NCI-H526 treated with DMSO at 0.1 percent for 48 hours (cell line): ENCODE data around the gene CLEC20A.

Experiments used
- DNase-seq: peaks from one replicate; lab custom pipeline; 2025; lab: John Stamatoyannopoulos, UW

The CLEC20A gene

GRCh38 chr1:178500091-178500770 lies 3.5 kb upstream of the CLEC20A start:
- DNase-seq, result no peak

GRCh38 chr1:178498896-178499675 lies 2.3 kb upstream of the CLEC20A start:
- DNase-seq, result no peak

DNA sequence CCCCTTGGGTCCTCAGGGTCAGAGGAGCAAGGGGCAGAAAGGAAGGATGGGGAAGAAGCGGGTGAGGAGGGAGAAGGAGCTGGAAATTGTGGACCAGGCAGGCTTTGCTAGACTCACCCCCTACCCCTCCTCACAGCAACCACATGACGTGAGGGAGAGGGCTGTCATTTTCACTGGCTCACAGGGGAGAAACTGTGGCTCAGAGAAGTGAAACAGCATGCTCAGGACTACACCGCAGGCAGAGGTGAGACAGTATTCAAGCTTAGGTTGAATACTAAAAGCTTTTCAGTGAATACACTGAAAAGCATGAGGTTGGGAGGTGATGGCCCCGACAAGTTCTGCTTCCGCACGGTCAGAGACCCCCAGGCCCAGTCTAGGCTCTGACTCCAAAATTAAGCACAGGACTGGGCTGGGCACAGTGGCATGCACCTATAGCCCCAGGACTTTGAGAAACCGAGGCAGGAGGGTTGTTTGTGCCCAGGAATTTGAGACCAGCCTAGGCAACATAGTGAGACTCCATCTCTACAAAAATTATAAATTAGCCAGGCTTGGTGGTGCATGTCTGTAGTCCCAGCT lies 1.2 kb upstream of the CLEC20A start:
- DNase-seq, result no peak

DNA sequence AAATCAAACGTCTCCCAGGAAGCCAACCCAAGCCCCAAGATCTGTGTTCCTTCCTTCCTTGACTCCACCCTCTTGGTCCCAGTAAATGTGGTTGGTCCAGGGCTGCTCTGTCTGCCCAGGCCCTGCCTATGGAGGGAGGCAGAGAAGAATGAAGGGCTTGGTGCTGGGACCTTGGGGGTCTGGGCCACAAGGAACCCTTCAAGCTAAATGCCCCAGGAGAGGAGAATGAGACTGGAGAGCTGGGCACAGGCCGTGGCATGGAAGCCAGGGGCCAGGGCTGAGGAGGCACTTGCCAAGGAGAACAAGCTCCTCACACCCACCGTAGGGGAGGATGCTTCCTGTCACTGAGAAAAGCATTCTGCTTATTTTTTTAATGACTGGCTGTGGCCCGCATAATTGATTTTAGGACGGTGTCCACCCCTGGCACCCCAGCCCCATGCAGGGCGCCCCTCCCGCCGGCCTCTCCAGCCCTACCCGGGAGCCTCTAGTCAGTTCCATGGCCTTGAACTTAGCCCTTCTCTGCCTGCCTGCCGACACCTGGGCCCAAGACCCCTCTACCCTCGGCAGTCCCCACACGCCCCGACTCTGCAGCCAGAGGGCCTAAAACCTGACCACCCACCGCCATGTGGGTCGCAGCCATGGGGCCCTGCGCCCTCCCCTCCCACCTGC lies 889 bp downstream of the CLEC20A start:
- no peak for DNase-seq

- DNase-seq, result no peak
Measured at GRCh38 chr1:178495158-178495557, 1.6 kb downstream of the CLEC20A start.

- DNase-seq, result no peak
Measured at GRCh38 chr1:178494569-178494971, 2.2 kb downstream of the CLEC20A start.

GRCh38 chr1:178493301-178493741 lies 3.4 kb downstream of the CLEC20A start:
- no peak for DNase-seq

DNA sequence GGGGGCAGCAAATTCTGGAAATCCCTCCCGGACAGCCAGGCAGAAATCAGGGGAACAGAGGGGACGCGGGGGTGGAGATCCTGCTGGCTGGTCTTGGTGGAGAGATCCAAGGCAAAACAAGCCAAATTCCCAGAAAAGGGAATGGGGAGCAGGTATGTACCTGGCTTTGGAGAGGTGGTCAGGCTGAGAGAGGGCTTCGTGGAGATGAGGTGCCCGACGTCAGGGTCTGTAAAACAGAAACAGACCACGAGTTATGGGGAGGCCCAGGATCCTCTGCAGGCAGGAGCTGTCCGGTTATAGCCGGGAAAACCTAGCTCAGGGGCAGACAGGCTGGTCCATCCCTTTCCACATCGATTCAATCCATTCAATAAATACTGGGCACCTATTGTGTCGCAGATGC lies 4.4 kb downstream of the CLEC20A start:
- no peak for DNase-seq

DNA sequence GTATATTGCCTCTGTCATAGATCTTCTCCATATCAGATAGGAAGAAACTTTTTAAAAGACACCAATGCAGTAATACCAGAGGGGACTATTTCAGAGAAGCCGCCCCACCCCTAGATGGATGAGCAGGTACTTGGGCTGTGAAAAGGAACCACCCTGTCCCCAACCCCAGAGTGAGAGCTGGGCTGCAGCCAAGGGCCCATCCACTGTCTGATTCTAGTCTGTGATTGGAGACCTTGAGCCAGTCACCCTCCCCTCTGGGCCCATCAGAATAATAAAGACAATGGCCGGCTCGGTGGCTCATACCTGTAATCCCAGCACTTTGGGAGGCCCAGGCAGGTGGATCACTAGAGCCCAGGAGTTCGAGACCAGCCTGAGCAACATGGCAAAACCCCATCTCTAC lies 5.0 kb downstream of the CLEC20A start:
- DNase-seq, result no peak

DNA sequence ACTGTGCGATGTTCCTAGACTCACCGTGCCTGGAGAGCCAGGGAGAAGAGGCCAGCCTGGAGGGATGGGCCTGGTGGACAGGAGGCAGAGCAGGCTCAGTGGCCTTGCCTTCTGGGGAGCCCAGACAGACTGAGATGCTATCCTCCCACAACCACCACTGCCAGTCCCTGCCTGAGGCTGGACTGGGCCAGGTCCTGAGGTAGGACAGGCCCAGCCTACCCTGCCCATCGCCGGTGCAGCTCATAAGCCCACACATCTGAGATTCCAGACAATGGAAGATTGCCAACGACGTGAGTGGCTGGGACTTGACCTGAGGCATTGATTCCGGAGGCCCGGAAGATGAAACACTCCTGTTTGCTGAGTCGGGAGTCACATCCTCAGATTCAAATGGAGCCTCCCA lies 5.8 kb downstream of the CLEC20A start:
- DNase-seq, result no peak

DNA sequence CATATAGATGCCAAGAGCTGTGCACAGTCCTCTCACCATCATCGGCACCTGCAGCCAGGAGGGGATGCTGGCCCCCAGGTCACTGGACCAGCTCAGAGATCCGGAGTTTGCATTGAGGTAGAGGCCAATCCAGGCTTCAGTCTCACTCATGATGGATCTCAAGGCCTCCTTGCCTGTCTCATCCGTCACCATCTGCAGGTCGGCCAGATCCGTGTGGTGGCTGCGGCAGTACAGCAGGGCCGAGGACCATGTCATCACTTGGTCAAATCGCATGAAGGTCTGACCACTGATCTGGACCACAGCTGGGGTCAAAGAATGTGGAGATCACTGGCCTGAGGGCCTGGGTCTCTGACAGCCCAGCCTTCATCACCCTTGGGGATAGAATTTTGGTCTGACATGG lies 6.6 kb downstream of the CLEC20A start:
- no peak for DNase-seq

- no peak for DNase-seq
Measured at GRCh38 chr1:178489399-178489798, 7.4 kb downstream of the CLEC20A start.

GRCh38 chr1:178488393-178488792 lies 8.4 kb downstream of the CLEC20A start:
- no peak for DNase-seq

DNA sequence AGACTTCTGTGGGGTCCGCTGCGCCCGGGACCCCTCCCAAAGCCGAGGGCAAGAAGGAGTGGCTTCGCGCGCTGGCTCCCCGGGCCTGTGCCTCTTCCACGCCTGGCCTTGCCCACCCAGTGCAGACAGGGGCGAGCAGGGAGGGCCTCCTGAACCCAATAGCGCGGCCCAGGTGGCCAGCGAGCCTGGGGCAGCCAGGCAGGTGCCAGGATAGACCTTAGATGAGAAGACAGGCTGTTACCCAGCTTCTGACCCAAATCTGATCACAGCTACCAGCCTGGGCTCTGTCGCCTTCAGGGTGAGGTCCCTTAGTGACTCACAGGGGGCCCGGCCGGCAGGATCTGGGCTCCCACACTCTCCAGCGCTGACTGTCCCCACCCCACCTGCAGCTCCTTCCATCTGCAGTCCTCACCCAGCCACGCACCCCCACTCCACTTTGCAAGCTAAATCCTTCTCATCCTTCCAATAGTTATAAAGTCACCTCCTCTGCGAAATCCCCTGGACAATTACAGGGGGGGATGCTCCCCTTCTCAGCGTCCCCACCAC lies 9.6 kb downstream of the CLEC20A start:
- no peak for DNase-seq

DNA sequence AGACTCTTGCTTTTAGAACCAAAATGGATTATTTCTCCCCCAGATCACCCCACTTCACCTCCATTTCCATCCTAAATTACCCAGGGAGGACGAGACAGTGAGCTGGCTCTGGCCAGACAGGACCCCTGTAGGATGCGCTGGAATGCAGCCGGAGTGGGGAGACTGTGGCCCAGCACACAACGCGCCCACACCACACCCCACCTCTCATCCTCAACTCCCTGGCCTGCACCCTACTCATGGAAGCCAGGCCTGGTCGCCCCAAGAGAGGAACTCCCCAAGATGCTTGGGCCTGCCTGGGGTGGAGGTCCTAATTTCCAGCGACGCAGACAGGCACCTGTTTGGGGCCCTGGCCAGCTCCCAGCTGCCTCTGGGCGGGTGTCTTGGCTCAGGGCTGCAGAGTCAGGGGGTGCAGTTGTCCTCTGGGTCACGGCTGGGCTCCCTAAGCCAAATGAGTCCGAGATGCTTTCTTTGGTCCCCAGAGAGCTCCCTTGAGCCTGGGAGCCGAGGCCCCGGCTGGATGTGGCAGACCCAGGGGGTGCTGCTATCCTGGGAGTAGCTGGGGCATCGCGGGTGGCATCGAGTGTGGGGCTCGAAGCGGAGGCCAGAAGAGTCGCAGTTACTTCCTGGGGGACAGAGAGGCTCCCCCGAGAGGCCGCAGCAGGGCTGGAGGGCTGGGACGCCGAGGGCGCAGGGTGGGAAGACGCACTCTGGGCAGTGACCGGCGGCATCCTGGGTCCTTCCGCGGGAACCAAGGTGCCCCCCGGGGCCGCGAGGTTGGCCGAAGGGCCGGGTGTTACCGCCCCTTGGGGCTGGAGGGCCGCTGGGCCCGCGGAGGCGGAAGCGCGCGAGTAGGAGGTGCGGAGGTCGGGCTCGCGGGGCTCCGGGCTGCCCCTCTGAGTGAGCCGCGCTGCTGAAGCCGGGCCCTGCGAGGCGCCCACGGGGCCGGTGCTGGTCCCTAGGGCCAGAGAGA lies 10.4 kb downstream of the CLEC20A start:
- DNase-seq, result no peak

- no peak for DNase-seq
Measured at GRCh38 chr1:178485541-178485981, 11.2 kb downstream of the CLEC20A start.

- no peak for DNase-seq
Measured at GRCh38 chr1:178484698-178485225, 12.0 kb downstream of the CLEC20A start.

DNA sequence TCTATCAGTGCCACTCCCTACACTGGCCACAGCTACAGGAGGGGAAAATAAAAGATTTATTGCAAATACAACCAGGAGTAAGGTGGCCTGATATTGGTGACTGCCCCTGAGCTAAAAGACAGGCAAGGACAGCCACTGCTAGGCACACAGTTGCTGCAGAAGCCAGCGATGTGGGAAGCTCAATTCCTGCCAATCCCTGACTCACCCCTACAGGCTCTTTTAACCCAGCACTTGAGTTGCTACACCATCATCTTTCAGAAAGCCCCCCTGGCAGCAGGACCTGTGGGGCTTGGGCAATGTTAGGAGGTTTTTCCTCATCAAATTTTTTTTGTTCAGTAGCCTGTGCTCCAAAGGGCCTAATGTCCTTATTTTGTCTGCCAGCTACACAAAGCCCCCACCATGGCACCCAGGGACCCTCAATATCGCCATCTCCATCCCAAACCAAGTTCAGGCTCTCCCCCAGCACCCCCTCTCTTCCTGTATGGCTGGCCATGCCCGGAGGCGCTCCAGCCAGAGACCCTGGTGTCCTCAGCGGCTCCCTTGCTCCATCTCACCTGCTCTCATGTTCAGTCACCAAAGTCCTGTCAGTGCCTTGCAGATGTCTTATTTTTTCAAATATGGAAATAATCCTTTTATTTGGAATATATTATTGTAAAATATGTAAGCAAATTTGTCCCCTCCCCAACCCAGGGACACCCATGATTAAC lies 13.4 kb downstream of the CLEC20A start:
- DNase-seq, result no peak

GRCh38 chr1:178477841-178478240 lies 18.9 kb downstream of the CLEC20A start:
- no peak for DNase-seq

- DNase-seq, result no peak
Measured at GRCh38 chr1:178477373-178477772, 19.4 kb downstream of the CLEC20A start.
